SK-N-MC (cell line): ENCODE measurements around the gene RIN1.
A peak's percentile ranks its signal among the peaks of the same experiment; 100 is the strongest.

ENCODE experiments used
- DNase-seq: peaks from one replicate; pipeline ENCODE4 v3.0.0-alpha.2; 2011; ENCODE audit warnings: low read depth, low spot score
- H3K27ac ChIP-seq: fragments of 200-600 bp; sonication (generic); 2 replicates; pipeline ENCODE4 v1.5.1; 2016; ENCODE audit warnings: mixed run types
- H3K36me3 ChIP-seq: fragments of 200-600 bp; sonication (generic); 2 replicates; pipeline ENCODE4 v1.6.1; 2017; ENCODE audit warnings: antibody characterized with exemption, low read length, mixed read lengths; ENCODE audit not compliant: insufficient read depth
- H3K4me3 ChIP-seq: fragments of 200-600 bp; sonication (generic); 2 replicates; pipeline ENCODE4 v1.5.1; 2016
- H3K9ac ChIP-seq: fragments of 200-600 bp; sonication (generic); 2 replicates; pipeline ENCODE4 v1.8.0; 2017; ENCODE audit warnings: mixed run types, mixed read lengths; ENCODE audit not compliant: insufficient read length
- H3K9me3 ChIP-seq: fragments of 200-600 bp; sonication (generic); 2 replicates; pipeline ENCODE4 v1.6.1; 2017; ENCODE audit warnings: low read depth, mild to moderate bottlenecking, antibody characterized with exemption, low read length, moderate library complexity, mixed read lengths
- EZH2 ChIP-seq: fragments of 200-600 bp; sonication (generic); IDR thresholded peaks from one replicate; pipeline ENCODE4 v1.6.1; 2017; ENCODE audit warnings: antibody characterized with exemption
- FOXP2 ChIP-seq: optimal IDR thresholded peaks from 2 replicates; pipeline ENCODE3; 2011; ENCODE audit warnings: mild to moderate bottlenecking, moderate library complexity; ENCODE audit not compliant: insufficient read depth; ENCODE audit errors: extremely low read length, control extremely low read depth
- POLR2AphosphoS5 ChIP-seq: IDR thresholded peaks from 2 replicates; pipeline ENCODE4 v1.6.1; 2012; ENCODE audit warnings: mild to moderate bottlenecking, low read depth, low read length, borderline replicate concordance

Gene RIN1

GRCh38 chr11:66315921-66316811 is 20.1 kb downstream of the RIN1 start:
- Histone ChIP-seq H3K9ac (peak overlapping the region; percentile 83), H3K36me3 (no peaks in the 10 kb centered on the region), H3K27ac (peak overlapping the region; percentile 100), H3K9me3 (no peaks in the 10 kb centered on the region), H3K4me3 (peak overlapping the region; percentile 86)
- no peak for DNase-seq
- TF ChIP-seq EZH2 (no peak), POLR2AphosphoS5 (no peak), FOXP2 (no peak)

DNA sequence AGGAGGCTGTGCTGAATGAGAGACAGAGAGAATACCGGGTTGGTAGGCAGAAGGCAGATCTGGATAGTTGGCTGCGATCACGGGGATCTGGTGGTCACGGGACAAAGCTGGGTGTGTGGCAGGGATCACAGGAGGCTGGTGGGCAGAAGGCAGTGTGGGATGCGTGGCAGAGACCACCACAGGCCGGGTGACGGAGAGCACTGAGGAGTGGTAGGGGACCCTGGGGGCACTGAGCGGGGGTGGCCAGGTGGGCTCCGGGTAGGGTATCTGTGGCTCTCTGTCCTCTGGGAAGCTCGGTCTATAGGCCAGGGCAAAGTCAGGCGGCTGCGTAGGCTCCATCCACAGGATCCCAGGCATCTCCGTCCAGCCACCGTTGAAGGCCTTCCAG is 20.7 kb downstream of the RIN1 start:
- Histone ChIP-seq H3K4me3 (peak overlapping the region; percentile 86), H3K9me3 (no peaks in the 10 kb centered on the region), H3K9ac (peak overlapping the region; percentile 29), H3K27ac (peak overlapping the region; percentile 100), H3K36me3 (no peaks in the 10 kb centered on the region)
- TF ChIP-seq POLR2AphosphoS5: no peak
- TF ChIP-seq EZH2: no peak
- TF ChIP-seq FOXP2: no peak
- DNase-seq: no peak

- Histone ChIP-seq H3K27ac (peak overlapping the region; percentile 100; the same call in 1 of the 2 replicates), H3K9ac (no peak overlapping the region), H3K9me3 (no peaks in the 10 kb centered on the region), H3K36me3 (no peaks in the 10 kb centered on the region), H3K4me3 (peak overlapping the region; percentile 86)
- no peak for DNase-seq
- TF ChIP-seq EZH2 (no peak), FOXP2 (no peak), POLR2AphosphoS5 (no peak; the same call in 1 of the 2 replicates)
Measured at GRCh38 chr11:66314561-66315497, 21.4 kb downstream of the RIN1 start.

GRCh38 chr11:66314186-66314501 is 22.1 kb downstream of the RIN1 start:
- no peak for DNase-seq
- no peaks in the 10 kb centered on the region for H3K9me3 ChIP-seq
- H3K9ac ChIP-seq: peak overlapping the region; percentile 76
- peak overlapping the region; percentile 99 for H3K27ac ChIP-seq
- TF ChIP-seq EZH2 (no peak), POLR2AphosphoS5 (no peak; the same call in 1 of the 2 replicates), FOXP2 (no peak)
- H3K36me3 ChIP-seq: no peaks in the 10 kb centered on the region
- H3K4me3 ChIP-seq: peak overlapping the region; percentile 86

DNA sequence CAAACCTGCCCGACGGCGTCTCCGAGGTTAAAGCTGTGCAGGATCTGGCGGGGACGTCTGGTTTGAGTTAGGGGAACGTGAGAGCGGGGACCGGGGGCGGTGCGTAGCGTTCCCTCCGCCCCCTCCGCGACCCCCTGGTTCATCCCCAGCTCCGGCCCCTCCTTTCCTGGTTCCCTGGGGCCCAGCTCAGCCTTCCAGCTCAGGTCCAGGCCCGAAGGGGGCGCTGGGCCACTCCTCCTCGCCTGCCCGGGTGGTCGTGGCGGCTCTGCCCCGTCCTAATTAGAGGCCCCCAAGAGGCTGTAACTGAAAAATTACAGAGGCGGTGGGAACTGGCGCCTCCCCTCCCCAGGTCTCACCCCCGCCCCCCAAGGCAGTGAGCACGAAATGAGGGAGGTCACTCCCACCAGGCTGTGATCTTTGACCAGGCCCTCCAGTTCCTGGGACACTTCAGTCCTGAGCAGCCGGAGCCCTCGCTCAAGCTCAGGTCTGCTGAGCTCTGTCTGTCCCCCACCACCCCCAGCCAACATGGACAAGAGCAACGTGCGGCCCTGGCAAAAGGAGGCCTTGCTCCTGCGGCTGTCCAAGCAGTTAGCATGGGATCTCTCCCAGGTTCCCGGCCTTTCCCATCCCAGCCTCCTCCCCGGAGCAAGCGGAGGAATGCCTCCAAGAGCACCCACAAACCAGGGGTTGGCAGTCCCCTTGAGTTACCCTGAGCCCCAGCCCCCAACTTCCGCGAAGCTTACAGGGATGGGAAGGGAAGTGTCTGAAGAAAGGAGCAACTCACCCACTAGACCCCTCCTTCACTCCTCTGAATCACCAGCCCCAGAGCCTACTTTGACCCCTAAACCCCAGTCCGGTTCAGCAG is 22.7 kb downstream of the RIN1 start:
- Histone ChIP-seq H3K9ac (peak overlapping the region; percentile 76), H3K9me3 (no peaks in the 10 kb centered on the region), H3K27ac (peak overlapping the region; percentile 99), H3K36me3 (no peaks in the 10 kb centered on the region), H3K4me3 (peak overlapping the region; percentile 86)
- DNase-seq: no peak
- TF ChIP-seq POLR2AphosphoS5 (no peak), FOXP2 (no peak), EZH2 (no peak)

DNA sequence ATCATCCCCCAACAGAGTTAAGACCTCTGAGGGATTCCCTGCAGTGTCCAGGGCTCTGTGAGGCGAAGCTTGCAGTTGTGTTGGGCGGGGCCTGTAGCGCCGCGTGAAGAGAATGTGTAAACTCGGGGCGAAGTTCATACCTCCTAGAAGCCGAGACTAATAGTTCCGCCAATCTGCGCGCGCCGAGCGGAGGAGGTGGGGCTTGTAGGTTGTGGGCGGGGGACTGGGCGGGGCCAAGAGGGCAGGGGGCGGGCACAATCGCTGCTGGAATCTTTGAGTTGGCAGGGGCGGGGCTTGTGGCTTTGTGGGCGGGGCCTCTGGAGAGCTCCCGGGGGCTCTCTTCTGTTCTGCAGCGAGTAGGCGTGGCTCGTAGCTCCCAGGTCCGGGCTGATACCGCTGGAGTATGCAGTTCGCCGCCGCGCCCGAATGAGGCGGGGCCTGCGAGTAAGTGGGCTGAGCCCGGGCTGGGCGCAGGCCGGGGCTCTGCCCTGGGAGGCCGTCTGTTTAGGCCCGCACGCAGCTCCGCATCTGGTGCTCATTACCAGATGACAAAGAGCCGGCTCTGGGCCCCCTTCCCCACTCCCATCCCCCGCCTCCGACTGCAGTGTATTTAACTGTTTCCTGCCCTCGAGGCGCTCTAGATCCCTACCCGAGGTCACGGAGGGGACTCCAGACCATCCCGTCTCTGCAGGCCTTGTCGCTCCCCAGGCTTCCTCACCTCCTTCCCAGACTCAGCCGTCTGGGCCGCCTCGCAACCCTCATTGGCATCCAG is 23.5 kb downstream of the RIN1 start:
- Histone ChIP-seq H3K9me3 (no peaks in the 10 kb centered on the region), H3K27ac (peak overlapping the region; percentile 99), H3K36me3 (no peaks in the 10 kb centered on the region), H3K9ac (peak overlapping the region; percentile 76), H3K4me3 (peak overlapping the region; percentile 93)
- no peak for TF ChIP-seq EZH2
- peak; percentile 73 for TF ChIP-seq POLR2AphosphoS5
- DNase-seq: peak; percentile 94

DNA sequence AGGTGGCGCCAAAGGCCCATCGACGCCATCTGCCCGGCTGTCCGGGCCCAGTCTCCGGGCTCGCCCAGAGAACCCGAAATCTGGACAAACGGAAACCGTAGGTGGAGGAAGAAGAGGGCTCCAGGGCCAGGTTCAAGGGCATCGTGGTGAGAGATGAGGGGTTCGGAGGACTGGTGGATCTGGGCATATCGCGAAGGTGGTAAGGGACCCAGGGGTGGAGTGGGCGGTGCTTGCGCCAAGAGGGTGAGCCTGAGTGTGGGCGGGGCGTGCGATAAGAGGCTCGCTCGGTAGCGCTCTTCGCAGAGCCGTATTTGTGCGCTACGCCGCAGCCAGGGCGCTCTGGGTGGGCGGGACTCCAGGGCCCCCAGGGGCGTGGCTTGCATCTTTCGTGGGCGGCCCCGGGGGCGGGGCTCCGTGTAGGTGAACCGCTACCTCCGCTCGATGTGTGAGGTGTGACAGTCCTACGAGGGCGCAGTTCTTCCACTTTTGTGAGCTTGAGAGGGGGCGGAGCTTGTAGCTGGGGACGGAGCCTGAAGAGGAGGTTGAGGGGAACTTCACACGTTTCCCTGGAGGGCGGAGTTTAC is 24.2 kb downstream of the RIN1 start:
- Histone ChIP-seq H3K4me3 (peak overlapping the region; percentile 93), H3K36me3 (no peaks in the 10 kb centered on the region), H3K9me3 (no peaks in the 10 kb centered on the region), H3K27ac (peak overlapping the region; percentile 95), H3K9ac (peak overlapping the region; percentile 72)
- TF ChIP-seq POLR2AphosphoS5 (peak; percentile 33), FOXP2 (no peak)
- peak; percentile 81 for DNase-seq
